ENCODE measurements around the gene NR2E3.

The NR2E3 gene

GRCh38 chr15:71813723-71814470 lies 3.5 kb downstream of the NR2E3 start:
- no peak for DNase-seq (ENCODE audit: low read depth in 2 of 2)
- H3K4me3 ChIP-seq (replicated peaks in 1 of 2; ENCODE audit: low read depth in 2 of 2, low read length in 2 of 2): no peak overlapping the region
- TF ChIP-seq CTCF (IDR thresholded peaks at IDR 0.05; ENCODE audit: low read depth, low read length): no peak

GRCh38 chr15:71815301-71815700 lies 4.9 kb downstream of the NR2E3 start:
- no peak for TF ChIP-seq CTCF (IDR thresholded peaks at IDR 0.05; ENCODE audit: low read depth, low read length)
- no peak for DNase-seq (ENCODE audit: low read depth in 2 of 2)
- no peak overlapping the region for H3K4me3 ChIP-seq (replicated peaks in 1 of 2; ENCODE audit: low read depth in 2 of 2, low read length in 2 of 2)

- H3K4me3 ChIP-seq (replicated peaks in 1 of 2; ENCODE audit: low read depth in 2 of 2, low read length in 2 of 2): no peak overlapping the region
- DNase-seq (ENCODE audit: low read depth in 2 of 2): no peak
- no peak for TF ChIP-seq CTCF (IDR thresholded peaks at IDR 0.05; ENCODE audit: low read depth, low read length)
Observed at GRCh38 chr15:71817351-71817750, 7.0 kb downstream of the NR2E3 start.

GRCh38 chr15:71820127-71820526 lies 9.8 kb downstream of the NR2E3 start:
- no peak overlapping the region for H3K4me3 ChIP-seq (replicated peaks in 1 of 2; ENCODE audit: low read depth in 2 of 2, low read length in 2 of 2)
- DNase-seq (ENCODE audit: low read depth in 2 of 2): no peak
- no peak for TF ChIP-seq CTCF (IDR thresholded peaks at IDR 0.05; ENCODE audit: low read depth, low read length)

- DNase-seq (ENCODE audit: low read depth in 2 of 2): no peak
- H3K4me3 ChIP-seq (replicated peaks in 1 of 2; ENCODE audit: low read depth in 2 of 2, low read length in 2 of 2): no peak overlapping the region
- TF ChIP-seq CTCF (IDR thresholded peaks at IDR 0.05; ENCODE audit: low read depth, low read length): no peak
Observed at GRCh38 chr15:71821547-71822129, 11.3 kb downstream of the NR2E3 start.

- DNase-seq (ENCODE audit: low read depth in 2 of 2): no peak
- no peak overlapping the region for H3K4me3 ChIP-seq (replicated peaks in 1 of 2; ENCODE audit: low read depth in 2 of 2, low read length in 2 of 2)
- TF ChIP-seq CTCF (IDR thresholded peaks at IDR 0.05; ENCODE audit: low read depth, low read length): no peak
Observed at GRCh38 chr15:71822890-71823630, 12.7 kb downstream of the NR2E3 start.
